Measurements from ENCODE around the gene REXO4.

REXO4 gene

GRCh38 chr9:133375724-133376654, 41.8 kb downstream of the REXO4 start, which contains the start of the genes STKLD1 and SURF4:
STKLD1 (plus strand) TSS chr9:133376366; CDS start chr9:133376474, 108 bp downstream.
SURF4 (minus strand) TSS chr9:133376060; CDS start chr9:133375969, 91 bp downstream.
- H3K4me1 Mint-ChIP-seq, result peaks cover 28% of the 10 kb centered on the region
- peak within 1 kb of the TSS; percentile 91 to 99 (median 98) for H3K27ac Mint-ChIP-seq
- peak within 1 kb of the TSS; percentile 98 to 100 (median 99) for H3K4me3 Mint-ChIP-seq
- TF ChIP-seq, protein P1, sequence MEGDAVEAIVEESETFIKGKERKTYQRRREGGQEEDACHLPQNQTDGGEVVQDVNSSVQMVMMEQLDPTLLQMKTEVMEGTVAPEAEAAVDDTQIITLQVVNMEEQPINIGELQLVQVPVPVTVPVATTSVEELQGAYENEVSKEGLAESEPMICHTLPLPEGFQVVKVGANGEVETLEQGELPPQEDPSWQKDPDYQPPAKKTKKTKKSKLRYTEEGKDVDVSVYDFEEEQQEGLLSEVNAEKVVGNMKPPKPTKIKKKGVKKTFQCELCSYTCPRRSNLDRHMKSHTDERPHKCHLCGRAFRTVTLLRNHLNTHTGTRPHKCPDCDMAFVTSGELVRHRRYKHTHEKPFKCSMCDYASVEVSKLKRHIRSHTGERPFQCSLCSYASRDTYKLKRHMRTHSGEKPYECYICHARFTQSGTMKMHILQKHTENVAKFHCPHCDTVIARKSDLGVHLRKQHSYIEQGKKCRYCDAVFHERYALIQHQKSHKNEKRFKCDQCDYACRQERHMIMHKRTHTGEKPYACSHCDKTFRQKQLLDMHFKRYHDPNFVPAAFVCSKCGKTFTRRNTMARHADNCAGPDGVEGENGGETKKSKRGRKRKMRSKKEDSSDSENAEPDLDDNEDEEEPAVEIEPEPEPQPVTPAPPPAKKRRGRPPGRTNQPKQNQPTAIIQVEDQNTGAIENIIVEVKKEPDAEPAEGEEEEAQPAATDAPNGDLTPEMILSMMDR (IDR thresholded peaks at IDR 0.05; ENCODE audit: unreplicated experiment in 3 of 3), result no peak
- H3K36me3 Mint-ChIP-seq (ENCODE audit: low read depth), result peaks cover 11% of the 10 kb centered on the region
- H3K27me3 Mint-ChIP-seq (ENCODE audit: low read depth), result no peaks in the 10 kb centered on the region
- no peaks in the 10 kb centered on the region for H3K9me3 Mint-ChIP-seq

DNA sequence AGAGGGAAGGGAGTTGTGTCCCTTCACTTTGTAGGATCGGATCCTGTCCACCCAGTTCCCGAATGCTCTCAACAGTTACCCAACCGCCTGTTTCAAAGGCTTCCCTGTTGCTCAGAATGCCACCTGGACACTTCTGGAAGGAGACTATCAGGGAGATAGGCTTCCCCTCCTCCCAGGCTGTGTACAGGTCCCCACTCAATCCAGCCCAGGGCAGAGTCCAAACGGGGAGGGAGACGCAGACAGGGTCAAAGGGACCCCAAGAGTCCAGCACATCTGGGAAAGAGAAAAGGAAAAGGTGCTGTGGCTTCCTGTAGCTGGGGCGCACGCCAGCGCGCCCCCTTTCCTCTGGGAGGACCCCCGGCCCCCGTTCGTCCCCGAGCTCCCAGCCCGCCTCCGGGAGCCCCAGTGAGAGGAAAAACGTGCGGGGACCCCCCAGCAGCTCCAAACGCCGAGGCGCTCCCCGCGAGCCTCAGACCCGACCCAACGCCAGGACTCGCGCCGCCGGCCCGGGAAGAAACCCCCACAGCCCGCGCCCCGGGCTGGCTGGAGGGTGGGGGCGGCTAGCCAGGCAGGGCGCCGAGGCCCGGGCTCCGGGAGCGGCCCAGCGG, 42.6 kb downstream of the REXO4 start:
- TF ChIP-seq, protein P1 (IDR thresholded peaks at IDR 0.05; ENCODE audit: unreplicated experiment in 3 of 3), result no peak
- Mint-ChIP-seq H3K36me3 (ENCODE audit: low read depth) (peaks cover 14% of the 10 kb centered on the region), H3K4me3 (peak overlapping the region; percentile 98 to 100 (median 99)), H3K27me3 (ENCODE audit: low read depth) (no peaks in the 10 kb centered on the region), H3K9me3 (no peaks in the 10 kb centered on the region), H3K4me1 (peaks cover 36% of the 10 kb centered on the region), H3K27ac (peak overlapping the region; percentile 91 to 99 (median 98))

GRCh38 chr9:133374612-133375115, 43.1 kb downstream of the REXO4 start:
- H3K4me3 Mint-ChIP-seq, result peak overlapping the region; percentile 98 to 100 (median 99)
- H3K9me3 Mint-ChIP-seq, result no peaks in the 10 kb centered on the region
- TF ChIP-seq, protein P1 (IDR thresholded peaks at IDR 0.05; ENCODE audit: unreplicated experiment in 3 of 3), result no peak
- peak overlapping the region; percentile 91 to 99 (median 98) for H3K27ac Mint-ChIP-seq
- H3K4me1 Mint-ChIP-seq, result peaks cover 41% of the 10 kb centered on the region
- no peaks in the 10 kb centered on the region for H3K27me3 Mint-ChIP-seq (ENCODE audit: low read depth)
- H3K36me3 Mint-ChIP-seq (ENCODE audit: low read depth), result peaks cover 20% of the 10 kb centered on the region

- Mint-ChIP-seq H3K27me3 (ENCODE audit: low read depth) (no peaks in the 10 kb centered on the region), H3K27ac (peak overlapping the region in 1 of 3 experiments; percentile 13), H3K9me3 (no peaks in the 10 kb centered on the region), H3K4me1 (peaks cover 57% of the 10 kb centered on the region), H3K36me3 (ENCODE audit: low read depth) (peaks cover 28% of the 10 kb centered on the region), H3K4me3 (peak overlapping the region; percentile 58 to 76 (median 68))
- TF ChIP-seq, protein P1 (IDR thresholded peaks at IDR 0.05; ENCODE audit: unreplicated experiment in 3 of 3), result no peak
Measured at GRCh38 chr9:133372144-133372543, 45.7 kb downstream of the REXO4 start.

DNA sequence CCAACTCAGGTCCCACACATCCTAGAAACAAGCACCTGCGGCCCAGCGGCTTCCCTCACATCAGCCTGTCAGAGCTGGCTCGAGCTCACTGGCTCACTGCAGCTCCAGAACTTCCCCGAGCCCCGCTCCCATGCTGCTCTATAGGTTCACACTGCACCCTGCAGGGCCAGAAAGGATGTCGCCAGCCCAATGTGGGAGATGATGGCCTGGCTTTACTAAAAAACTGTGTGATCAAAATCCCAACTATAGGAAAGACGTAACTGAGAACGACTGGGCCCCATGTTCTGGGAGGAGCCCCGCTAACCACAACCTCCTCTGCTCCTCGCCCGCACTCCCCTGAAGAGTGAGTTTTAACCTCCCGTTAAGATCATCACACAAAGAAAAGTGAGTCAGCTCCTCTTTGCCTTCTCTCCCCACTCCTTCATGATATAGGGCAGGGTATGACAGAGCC, 46.5 kb downstream of the REXO4 start:
- H3K36me3 Mint-ChIP-seq (ENCODE audit: low read depth), result peaks cover 28% of the 10 kb centered on the region
- no peaks in the 10 kb centered on the region for H3K27me3 Mint-ChIP-seq (ENCODE audit: low read depth)
- peak overlapping the region in 1 of 3 experiments; percentile 27 for H3K4me3 Mint-ChIP-seq
- peak overlapping the region in 2 of 3 experiments; percentile 4 to 26 for H3K27ac Mint-ChIP-seq
- H3K9me3 Mint-ChIP-seq, result no peaks in the 10 kb centered on the region
- H3K4me1 Mint-ChIP-seq, result peaks cover 57% of the 10 kb centered on the region
- TF ChIP-seq, protein P1 (IDR thresholded peaks at IDR 0.05; ENCODE audit: unreplicated experiment in 3 of 3), result no peak
